Measurements from ENCODE around the gene SPI1. TPM values are rescaled to one million over a fixed set of nuclear protein-coding genes. Genes with fewer than 3 reads are reported as not detected.

Gene SPI1
- total and polyA plus RNA-seq, 2 donors (not counting 1 experiment from before 2014, with no cell fraction given) = 98.3 to 119 TPM

DNA sequence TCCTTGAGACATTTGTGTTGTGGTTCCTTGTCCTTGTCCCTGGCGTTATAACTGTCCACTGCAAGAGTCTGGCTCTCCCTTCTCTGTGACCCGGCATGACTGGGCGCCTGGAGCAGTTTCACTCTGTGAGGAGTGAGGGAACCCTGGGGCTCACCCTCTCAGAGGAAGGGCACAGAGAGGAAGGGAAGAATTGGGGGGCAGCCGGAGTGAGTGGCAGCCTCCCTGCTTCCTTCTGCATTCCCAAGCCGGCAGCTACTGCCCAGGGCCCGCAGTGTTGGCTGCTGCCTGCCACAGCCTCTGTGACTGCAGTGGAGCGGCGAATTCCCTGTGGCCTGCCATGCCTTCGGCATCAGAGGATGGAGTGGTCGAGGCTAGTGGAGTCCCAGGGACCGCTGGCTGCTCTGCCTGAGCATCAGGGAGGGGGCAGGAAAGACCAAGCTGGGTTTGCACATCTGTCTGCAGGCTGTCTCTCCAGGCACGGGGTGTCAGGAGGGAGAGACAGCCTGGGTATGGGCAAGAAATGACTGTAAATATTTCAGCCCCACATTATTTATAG lies 48.8 kb downstream of the SPI1 start:
- intact Hi-C loops (cut with micrococcal nuclease) = loop anchor here (10.0 kb wide), 1 partner anchor 45 kb away; the partner anchor contains the start of gene SPI1
- CTCF ChIA-PET = interaction anchor here (0.7 to 2.2 kb wide), 4 partner anchors 43 to 82 kb away, joined by 3 to 11 read pairs (median 7); no protein-coding TSS in a partner anchor
- no peaks in the 10 kb centered on the region for H3K9me3 Mint-ChIP-seq (ENCODE audit: insufficient read depth)

More for the DNA sequence above, 48.8 kb downstream of the SPI1 start:
- no peaks in the 10 kb centered on the region for H3K27me3 Mint-ChIP-seq
- H3K9ac ChIP-seq (ENCODE audit: low read length) = no peak overlapping the region
- H3K4me1 ChIP-seq (ENCODE audit: control insufficient read depth in 2 of 2, insufficient read depth in 2 of 2, low read length in 2 of 2) = peaks cover 0 to 16% of the 10 kb centered on the region in 2 donors
- WGBS (ENCODE audit: insufficient coverage) = 92% methylated on average over 9 of the region's 12 CpGs
- H3K27ac ChIP-seq (ENCODE audit: low read length in 2 of 2) = no peak overlapping the region
- TF ChIP-seq EZH2 (IDR thresholded peaks at IDR 0.05; ENCODE audit: borderline replicate concordance, insufficient read depth, low read depth, low read length, poor library complexity, severe bottlenecking) = no peak
- TF ChIP-seq, protein P1, sequence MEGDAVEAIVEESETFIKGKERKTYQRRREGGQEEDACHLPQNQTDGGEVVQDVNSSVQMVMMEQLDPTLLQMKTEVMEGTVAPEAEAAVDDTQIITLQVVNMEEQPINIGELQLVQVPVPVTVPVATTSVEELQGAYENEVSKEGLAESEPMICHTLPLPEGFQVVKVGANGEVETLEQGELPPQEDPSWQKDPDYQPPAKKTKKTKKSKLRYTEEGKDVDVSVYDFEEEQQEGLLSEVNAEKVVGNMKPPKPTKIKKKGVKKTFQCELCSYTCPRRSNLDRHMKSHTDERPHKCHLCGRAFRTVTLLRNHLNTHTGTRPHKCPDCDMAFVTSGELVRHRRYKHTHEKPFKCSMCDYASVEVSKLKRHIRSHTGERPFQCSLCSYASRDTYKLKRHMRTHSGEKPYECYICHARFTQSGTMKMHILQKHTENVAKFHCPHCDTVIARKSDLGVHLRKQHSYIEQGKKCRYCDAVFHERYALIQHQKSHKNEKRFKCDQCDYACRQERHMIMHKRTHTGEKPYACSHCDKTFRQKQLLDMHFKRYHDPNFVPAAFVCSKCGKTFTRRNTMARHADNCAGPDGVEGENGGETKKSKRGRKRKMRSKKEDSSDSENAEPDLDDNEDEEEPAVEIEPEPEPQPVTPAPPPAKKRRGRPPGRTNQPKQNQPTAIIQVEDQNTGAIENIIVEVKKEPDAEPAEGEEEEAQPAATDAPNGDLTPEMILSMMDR (IDR thresholded peaks at IDR 0.05) = no peak
- POLR2A ChIA-PET = no interaction called here
- no peaks in the 10 kb centered on the region for H4K20me1 ChIP-seq (ENCODE audit: control insufficient read depth, insufficient read depth, low read length, poor library complexity, severe bottlenecking)
- no peaks in the 10 kb centered on the region for H3K79me2 ChIP-seq (ENCODE audit: control insufficient read depth, insufficient read depth, low read length)
- no peak for DNase-seq
- peaks cover 14% of the 10 kb centered on the region for H3K4me1 Mint-ChIP-seq
- no peak overlapping the region for H3K4me3 ChIP-seq (ENCODE audit: control extremely low read depth in 1 of 5, extremely low read depth in 1 of 5, insufficient read depth in 1 of 5, low read depth in 2 of 5, low read length in 4 of 5)
- H3K27me3 ChIP-seq (replicated peaks in 1 of 4; ENCODE audit: control extremely low read depth in 1 of 4, control insufficient read depth in 3 of 4, insufficient read depth in 4 of 4, low read length in 3 of 4) = no peaks in the 10 kb centered on the region
- no peaks in the 10 kb centered on the region for H3K9me3 ChIP-seq (ENCODE audit: control extremely low read depth in 1 of 3, control insufficient read depth in 2 of 3, insufficient read depth in 1 of 3, low read length in 2 of 3)
- no peak overlapping the region for H3K4me2 ChIP-seq (replicated peaks; ENCODE audit: low read depth, low read length, poor library complexity, severe bottlenecking)
- H2AFZ ChIP-seq (ENCODE audit: insufficient read depth, low read depth, low read length, poor library complexity, severe bottlenecking) = no peak overlapping the region
- ATAC-seq (ENCODE audit: low read depth) = no peak
- no peak overlapping the region for H3K27ac Mint-ChIP-seq
- H3K4me3 Mint-ChIP-seq = no peak overlapping the region
- H3K36me3 ChIP-seq (replicated peaks in 1 of 2; ENCODE audit: control extremely low read depth in 1 of 2, control insufficient read depth in 1 of 2, extremely low read depth in 1 of 2, insufficient read depth in 2 of 2, low read length in 1 of 2) = peaks cover 0 to 55% of the 10 kb centered on the region in 2 experiments

Data from B cell (primary cell).